Esophagus muscularis mucosa (tissue), 4 donors: ENCODE data around the gene UMOD.
"Not testable (repeated sequence)": the region's sequence is repeated elsewhere in the genome, so short reads cannot be mapped to it uniquely, and the experiment has no call there.

Experiments
- EP300 ChIP-seq: sonication (generic); formaldehyde crosslinking; IDR thresholded peaks from one replicate; pipeline ENCODE4 v1.6.1; 2017; ENCODE audit warnings: antibody characterized with exemption
- POLR2A ChIP-seq: fragments of 450-650 bp; IDR thresholded peaks from one replicate; pipeline ENCODE4 v1.6.1; 2017; ENCODE audit warnings: antibody characterized with exemption, moderate library complexity, mild to moderate bottlenecking, low read depth
- TF ChIP-seq, protein P1 (sequence below), 3 experiments: fragments of 200-600 bp in 2 of 3; fragments of 450-650 bp in 1 of 3; sonication (generic) in 2 of 3; IDR thresholded peaks; one replicate each; pipeline ENCODE4 v1.5.1; 2017 to 2019; ENCODE audit warnings: antibody characterized with exemption in 3 of 3, mild to moderate bottlenecking in 2 of 3, moderate library complexity in 1 of 3

DNA sequence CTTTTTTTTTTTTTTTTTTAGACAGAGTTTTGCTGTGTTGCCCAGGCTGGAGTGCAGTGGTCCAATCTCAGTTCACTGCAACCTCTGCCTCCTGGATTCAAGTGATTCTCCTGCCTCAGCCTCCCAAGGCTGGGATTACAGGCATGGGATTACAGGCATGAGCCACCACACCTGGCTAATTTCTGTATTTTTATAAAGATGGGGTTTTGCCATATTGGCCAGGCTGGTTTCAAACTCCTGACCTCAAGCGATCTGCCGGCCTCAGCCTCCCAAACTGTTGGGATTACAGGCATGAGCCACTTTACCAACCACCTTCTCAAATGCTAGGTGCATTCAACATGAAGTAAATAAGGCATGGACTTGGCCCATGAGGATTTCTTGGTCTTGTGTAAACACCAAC is 31.5 kb downstream of the UMOD start:
- TF ChIP-seq, protein P1, sequence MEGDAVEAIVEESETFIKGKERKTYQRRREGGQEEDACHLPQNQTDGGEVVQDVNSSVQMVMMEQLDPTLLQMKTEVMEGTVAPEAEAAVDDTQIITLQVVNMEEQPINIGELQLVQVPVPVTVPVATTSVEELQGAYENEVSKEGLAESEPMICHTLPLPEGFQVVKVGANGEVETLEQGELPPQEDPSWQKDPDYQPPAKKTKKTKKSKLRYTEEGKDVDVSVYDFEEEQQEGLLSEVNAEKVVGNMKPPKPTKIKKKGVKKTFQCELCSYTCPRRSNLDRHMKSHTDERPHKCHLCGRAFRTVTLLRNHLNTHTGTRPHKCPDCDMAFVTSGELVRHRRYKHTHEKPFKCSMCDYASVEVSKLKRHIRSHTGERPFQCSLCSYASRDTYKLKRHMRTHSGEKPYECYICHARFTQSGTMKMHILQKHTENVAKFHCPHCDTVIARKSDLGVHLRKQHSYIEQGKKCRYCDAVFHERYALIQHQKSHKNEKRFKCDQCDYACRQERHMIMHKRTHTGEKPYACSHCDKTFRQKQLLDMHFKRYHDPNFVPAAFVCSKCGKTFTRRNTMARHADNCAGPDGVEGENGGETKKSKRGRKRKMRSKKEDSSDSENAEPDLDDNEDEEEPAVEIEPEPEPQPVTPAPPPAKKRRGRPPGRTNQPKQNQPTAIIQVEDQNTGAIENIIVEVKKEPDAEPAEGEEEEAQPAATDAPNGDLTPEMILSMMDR (IDR thresholded peaks at IDR 0.05), result not testable (repeated sequence)
- TF ChIP-seq EP300, POLR2A: not testable (repeated sequence)
